ENCODE data around the gene ASB10.

The ASB10 gene

DNA sequence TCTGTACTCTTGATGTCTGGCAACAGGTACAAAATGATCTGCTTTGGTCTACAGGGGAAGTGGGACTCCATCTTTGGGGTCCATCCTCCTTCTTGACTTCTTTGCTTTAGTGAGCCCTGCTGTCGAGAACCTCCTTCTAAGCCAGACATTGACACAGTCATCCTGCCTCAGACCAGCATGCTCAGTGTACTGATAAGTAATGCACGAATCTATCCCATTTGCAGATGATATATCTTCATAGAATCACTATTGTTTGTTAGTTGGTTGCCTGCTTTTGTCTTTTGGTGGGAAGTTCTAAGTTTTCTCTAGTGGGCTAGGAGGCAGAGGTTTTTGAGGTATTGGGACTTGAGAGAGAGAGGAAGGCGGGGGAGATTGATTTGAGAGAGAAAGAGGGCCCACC, 14.3 kb upstream of the ASB10 start:
- H3K79me2 ChIP-seq (ENCODE audit: insufficient read depth, low read length): no peaks in the 10 kb centered on the region

DNA sequence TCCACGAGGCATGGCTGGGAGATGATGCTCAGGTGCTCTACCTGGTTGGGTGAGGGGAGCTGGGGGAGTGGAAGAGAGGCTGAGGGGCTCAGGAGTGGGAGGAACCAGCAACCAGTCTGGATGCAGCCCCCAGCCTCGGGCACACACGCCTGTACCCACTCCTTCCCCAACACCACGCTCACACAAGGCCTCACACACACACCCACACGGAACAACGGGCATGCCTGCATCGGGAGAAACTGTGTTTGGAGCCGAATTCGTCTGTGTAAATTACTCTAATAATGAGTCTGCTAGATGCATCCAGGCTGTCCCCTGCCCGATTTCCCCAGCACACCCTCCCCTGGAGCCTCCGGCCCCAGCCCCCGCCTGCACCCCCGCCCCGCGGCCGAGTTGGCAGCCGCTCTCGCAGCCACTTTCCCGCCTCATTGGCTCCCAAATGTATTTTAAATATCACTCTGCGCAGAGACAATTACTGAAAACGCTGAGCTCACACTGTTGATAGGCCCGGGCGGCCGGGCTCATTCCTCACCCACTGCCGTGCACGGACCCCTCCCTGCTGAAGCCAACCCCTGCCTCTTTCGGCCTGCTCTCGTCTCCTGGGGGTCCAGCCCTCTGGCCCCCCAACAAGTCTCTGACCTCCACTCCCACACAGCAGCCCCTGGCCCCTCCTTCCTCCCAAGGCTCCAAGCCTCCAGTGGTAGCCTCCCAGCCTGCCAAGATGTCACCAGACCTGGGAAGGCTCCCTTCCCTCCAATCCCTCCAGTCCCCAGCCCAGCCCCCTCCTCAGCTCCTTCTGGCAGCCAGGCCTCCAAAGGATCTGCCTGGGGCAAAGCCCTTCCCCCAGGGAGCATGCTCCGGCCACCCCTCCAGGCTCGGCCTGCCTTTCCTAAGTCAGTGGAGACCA, 12.1 kb upstream of the ASB10 start:
- Histone ChIP-seq H3K36me3 (ENCODE audit: low read length) (no peaks in the 10 kb centered on the region), H3K9me3 (ENCODE audit: insufficient read depth, low read length) (no peaks in the 10 kb centered on the region), H3K79me2 (ENCODE audit: insufficient read depth, low read length) (no peaks in the 10 kb centered on the region), H3K4me3 (ENCODE audit: insufficient read depth, low read length, poor library complexity, severe bottlenecking) (no peak overlapping the region), H3F3A (ENCODE audit: insufficient read depth) (no peaks in the 10 kb centered on the region), H3K9me2 (replicated peaks; ENCODE audit: insufficient read depth, low read length) (no peaks in the 10 kb centered on the region), H3K9ac (ENCODE audit: low read length) (no peak overlapping the region), H3K27ac (ENCODE audit: low read depth, low read length) (no peak overlapping the region), H4K20me1 (ENCODE audit: low read depth, low read length) (no peaks in the 10 kb centered on the region), H3K27me3 (ENCODE audit: low read length) (no peaks in the 10 kb centered on the region), H3K4me2 (ENCODE audit: low read depth, low read length, poor library complexity, severe bottlenecking) (no peak overlapping the region), H2AFZ (ENCODE audit: low read depth, low read length, severe bottlenecking) (no peak overlapping the region)
- TF ChIP-seq CTCF (IDR thresholded peaks at IDR 0.05; ENCODE audit: insufficient read depth, low read length, poor library complexity, severe bottlenecking) (no peak), EZH2phosphoT487 (conservative IDR thresholded peaks at IDR 0.05; ENCODE audit: low read length) (no peak)

More for the DNA sequence above, 14.3 kb upstream of the ASB10 start:
- Histone ChIP-seq H3K36me3 (ENCODE audit: low read length) (no peaks in the 10 kb centered on the region), H3K9me2 (replicated peaks; ENCODE audit: insufficient read depth, low read length) (no peaks in the 10 kb centered on the region), H3K4me2 (ENCODE audit: low read depth, low read length, poor library complexity, severe bottlenecking) (no peak overlapping the region), H4K20me1 (ENCODE audit: low read depth, low read length) (no peaks in the 10 kb centered on the region), H3K9ac (ENCODE audit: low read length) (no peak overlapping the region), H3K4me3 (ENCODE audit: insufficient read depth, low read length, poor library complexity, severe bottlenecking) (no peak overlapping the region), H3K9me3 (ENCODE audit: insufficient read depth, low read length) (no peaks in the 10 kb centered on the region), H3F3A (ENCODE audit: insufficient read depth) (no peaks in the 10 kb centered on the region), H3K27ac (ENCODE audit: low read depth, low read length) (no peak overlapping the region), H2AFZ (ENCODE audit: low read depth, low read length, severe bottlenecking) (no peak overlapping the region), H3K27me3 (ENCODE audit: low read length) (no peaks in the 10 kb centered on the region)
- TF ChIP-seq EZH2phosphoT487 (conservative IDR thresholded peaks at IDR 0.05; ENCODE audit: low read length) (no peak), CTCF (IDR thresholded peaks at IDR 0.05; ENCODE audit: insufficient read depth, low read length, poor library complexity, severe bottlenecking) (no peak)

DNA sequence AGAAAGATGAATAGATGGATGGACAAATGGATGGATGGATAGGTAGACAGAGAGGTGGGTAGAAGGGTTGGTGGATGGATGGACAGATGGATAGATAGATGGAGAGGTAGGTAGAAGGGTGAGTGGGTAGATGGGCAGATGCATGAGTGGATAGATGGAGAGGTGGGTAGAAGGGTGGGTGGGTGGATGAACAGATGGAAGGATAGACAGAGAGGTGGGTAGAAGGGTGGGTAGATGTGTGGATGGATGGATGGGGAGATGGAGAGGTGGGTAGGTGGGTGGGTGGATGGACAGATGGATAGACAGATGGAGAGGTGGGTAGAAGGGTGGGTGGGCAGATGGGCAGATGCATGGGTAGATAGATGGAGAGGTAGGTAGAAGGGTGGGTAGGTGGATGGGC, 10.9 kb upstream of the ASB10 start:
- H3K9me2 ChIP-seq (replicated peaks; ENCODE audit: insufficient read depth, low read length): no peaks in the 10 kb centered on the region
- no peak overlapping the region for H3K4me3 ChIP-seq (ENCODE audit: insufficient read depth, low read length, poor library complexity, severe bottlenecking)
- TF ChIP-seq CTCF (IDR thresholded peaks at IDR 0.05; ENCODE audit: insufficient read depth, low read length, poor library complexity, severe bottlenecking) (no peak), EZH2phosphoT487 (conservative IDR thresholded peaks at IDR 0.05; ENCODE audit: low read length) (no peak)
- no peaks in the 10 kb centered on the region for H3F3A ChIP-seq (ENCODE audit: insufficient read depth)
- no peaks in the 10 kb centered on the region for H4K20me1 ChIP-seq (ENCODE audit: low read depth, low read length)
- no peak overlapping the region for H3K9ac ChIP-seq (ENCODE audit: low read length)
- no peaks in the 10 kb centered on the region for H3K79me2 ChIP-seq (ENCODE audit: insufficient read depth, low read length)
- no peak overlapping the region for H3K4me2 ChIP-seq (ENCODE audit: low read depth, low read length, poor library complexity, severe bottlenecking)
- no peak overlapping the region for H3K27ac ChIP-seq (ENCODE audit: low read depth, low read length)
- no peaks in the 10 kb centered on the region for H3K36me3 ChIP-seq (ENCODE audit: low read length)
- H2AFZ ChIP-seq (ENCODE audit: low read depth, low read length, severe bottlenecking): no peak overlapping the region
- no peaks in the 10 kb centered on the region for H3K9me3 ChIP-seq (ENCODE audit: insufficient read depth, low read length)
- no peaks in the 10 kb centered on the region for H3K27me3 ChIP-seq (ENCODE audit: low read length)

Measured in SU-DHL-6 (cell line).